ENCODE results near the gene OR12D3.
"Not testable (repeated sequence)": the region's sequence is repeated elsewhere in the genome, so short reads cannot be mapped to it uniquely, and the experiment has no call there.

The OR12D3 gene

DNA sequence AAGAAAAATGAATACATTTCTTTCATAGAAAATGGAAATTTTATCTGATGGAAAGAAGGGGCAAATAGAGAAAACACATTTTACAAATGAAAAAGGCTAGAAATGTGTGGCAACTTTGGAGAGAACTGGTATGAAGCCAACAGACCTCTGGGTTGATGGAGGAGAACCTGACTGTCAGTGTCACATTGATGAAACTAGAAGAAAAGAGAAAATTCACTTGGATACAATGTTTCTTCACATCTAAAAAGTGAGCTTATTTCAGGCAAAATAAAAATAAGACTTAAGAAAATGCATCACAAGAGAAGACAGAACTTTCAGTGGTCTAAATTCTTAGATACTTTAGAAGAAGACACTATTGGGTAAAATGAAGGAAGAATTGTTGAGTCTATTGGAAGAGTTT lies 20.2 kb upstream of the OR12D3 start, which contains the start of gene OR12D2:
Gene OR12D2, plus strand, starts transcription at position 301 of the 400 bp plus-strand sequence. CDS start 1,069 bp downstream, outside the sequence.
- no peak within 1 kb of the TSS for H3K4me3 ChIP-seq (ENCODE audit: low read length)
- TF ChIP-seq, protein P1, sequence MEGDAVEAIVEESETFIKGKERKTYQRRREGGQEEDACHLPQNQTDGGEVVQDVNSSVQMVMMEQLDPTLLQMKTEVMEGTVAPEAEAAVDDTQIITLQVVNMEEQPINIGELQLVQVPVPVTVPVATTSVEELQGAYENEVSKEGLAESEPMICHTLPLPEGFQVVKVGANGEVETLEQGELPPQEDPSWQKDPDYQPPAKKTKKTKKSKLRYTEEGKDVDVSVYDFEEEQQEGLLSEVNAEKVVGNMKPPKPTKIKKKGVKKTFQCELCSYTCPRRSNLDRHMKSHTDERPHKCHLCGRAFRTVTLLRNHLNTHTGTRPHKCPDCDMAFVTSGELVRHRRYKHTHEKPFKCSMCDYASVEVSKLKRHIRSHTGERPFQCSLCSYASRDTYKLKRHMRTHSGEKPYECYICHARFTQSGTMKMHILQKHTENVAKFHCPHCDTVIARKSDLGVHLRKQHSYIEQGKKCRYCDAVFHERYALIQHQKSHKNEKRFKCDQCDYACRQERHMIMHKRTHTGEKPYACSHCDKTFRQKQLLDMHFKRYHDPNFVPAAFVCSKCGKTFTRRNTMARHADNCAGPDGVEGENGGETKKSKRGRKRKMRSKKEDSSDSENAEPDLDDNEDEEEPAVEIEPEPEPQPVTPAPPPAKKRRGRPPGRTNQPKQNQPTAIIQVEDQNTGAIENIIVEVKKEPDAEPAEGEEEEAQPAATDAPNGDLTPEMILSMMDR (IDR thresholded peaks at IDR 0.05; ENCODE audit: insufficient read depth, low read depth, low read length, missing control alignments): no peak
- no peak for DNase-seq (ENCODE audit: low read depth)

DNA sequence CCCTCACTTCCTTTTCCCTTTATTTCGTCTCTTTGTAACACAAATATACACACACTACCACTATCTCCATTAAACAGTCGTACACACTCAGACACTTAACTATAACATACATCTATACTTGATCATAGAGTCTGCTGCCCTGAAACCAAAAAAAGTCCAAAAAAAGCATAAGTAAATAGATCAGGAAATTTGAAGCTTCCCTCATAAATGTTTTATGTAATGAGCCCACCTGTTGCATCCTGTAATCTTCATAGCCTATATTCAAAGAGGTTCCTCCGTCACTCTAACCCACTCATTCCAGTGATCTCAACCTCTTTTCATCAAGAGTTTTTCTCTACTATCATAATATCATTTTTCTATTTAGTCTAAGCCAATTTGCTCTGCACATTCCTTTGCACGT lies 13.4 kb upstream of the OR12D3 start:
- TF ChIP-seq, protein P1 (IDR thresholded peaks at IDR 0.05; ENCODE audit: insufficient read depth, low read depth, low read length, missing control alignments): no peak
- no peak overlapping the region for H3K4me3 ChIP-seq (ENCODE audit: low read length)
- DNase-seq (ENCODE audit: low read depth): no peak

DNA sequence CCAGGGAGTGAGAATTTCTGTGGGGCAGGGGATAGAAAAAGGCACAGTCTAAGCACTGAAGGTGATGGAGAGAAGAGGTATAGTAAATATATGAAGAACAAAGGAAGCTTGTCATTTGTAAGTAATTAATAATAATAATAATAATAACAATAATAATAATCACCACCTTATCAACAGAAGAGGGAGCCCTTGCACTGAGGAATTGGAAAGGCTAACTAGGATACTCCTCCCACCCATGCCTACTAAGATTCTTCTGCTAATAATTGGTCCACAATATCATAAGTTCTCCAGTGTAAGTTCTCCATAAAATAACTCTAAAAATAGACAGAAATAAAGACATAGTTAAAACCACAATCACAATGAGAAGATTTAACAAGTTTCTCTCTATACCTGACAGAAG lies 912 bp upstream of the OR12D3 start:
- no peak overlapping the region for H3K4me3 ChIP-seq (ENCODE audit: low read length)
- DNase-seq (ENCODE audit: low read depth): peak; percentile 58
- TF ChIP-seq, protein P1 (IDR thresholded peaks at IDR 0.05; ENCODE audit: insufficient read depth, low read depth, low read length, missing control alignments): peak; percentile 30

DNA sequence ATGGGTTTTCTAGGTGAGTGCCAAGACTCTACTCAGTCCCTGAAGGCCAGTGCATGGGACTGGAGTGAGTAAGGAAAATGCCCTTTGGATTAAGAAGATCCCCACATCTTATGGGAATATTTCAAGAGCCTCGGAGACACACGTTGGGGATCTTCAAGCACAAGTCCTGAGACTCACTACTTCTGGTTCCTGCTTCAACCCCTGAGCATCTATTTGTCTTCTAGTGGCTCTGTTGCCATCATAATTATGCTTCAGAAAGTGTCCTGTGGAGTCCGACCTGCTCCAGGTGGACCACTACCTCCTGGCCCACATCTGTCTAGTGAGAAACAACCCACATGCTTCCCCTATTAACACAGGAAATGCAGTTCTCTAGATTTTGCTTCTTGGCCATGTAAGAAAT lies 6.3 kb downstream of the OR12D3 start, which contains the start of gene OR5V1:
Gene OR5V1, minus strand, starts transcription at position 101 of the 400 bp plus-strand sequence. CDS start 12,670 bp downstream, outside the sequence.
- TF ChIP-seq, protein P1 (IDR thresholded peaks at IDR 0.05; ENCODE audit: insufficient read depth, low read depth, low read length, missing control alignments): no peak
- DNase-seq (ENCODE audit: low read depth): no peak

DNA sequence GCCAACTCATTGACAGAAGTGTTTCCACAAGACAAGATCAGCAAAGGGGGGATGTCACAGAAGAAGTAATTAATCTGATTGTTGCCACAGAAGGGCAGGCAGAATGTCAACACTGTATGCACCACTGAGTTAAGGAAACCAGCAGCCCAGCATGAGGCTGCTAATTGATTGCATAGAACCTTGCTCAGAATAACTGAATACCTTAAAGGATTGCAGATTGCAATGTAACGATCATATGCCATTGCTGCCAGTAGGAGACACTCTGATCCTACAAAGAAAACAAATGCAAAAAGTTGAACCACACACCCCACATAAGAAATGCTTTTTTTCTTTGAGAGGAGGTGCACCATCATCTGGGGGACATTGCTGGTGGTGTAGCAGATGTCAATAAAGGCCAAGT lies 19.5 kb downstream of the OR12D3 start:
- TF ChIP-seq, protein P1 (IDR thresholded peaks at IDR 0.05; ENCODE audit: insufficient read depth, low read depth, low read length, missing control alignments): no peak
- no peak for DNase-seq (ENCODE audit: low read depth)
- no peak overlapping the region for H3K4me3 ChIP-seq (ENCODE audit: low read length)

More for the DNA sequence above, 6.3 kb downstream of the OR12D3 start, which contains the start of gene OR5V1:
- no peak within 1 kb of the TSS for H3K4me3 ChIP-seq (ENCODE audit: low read length)

DNA sequence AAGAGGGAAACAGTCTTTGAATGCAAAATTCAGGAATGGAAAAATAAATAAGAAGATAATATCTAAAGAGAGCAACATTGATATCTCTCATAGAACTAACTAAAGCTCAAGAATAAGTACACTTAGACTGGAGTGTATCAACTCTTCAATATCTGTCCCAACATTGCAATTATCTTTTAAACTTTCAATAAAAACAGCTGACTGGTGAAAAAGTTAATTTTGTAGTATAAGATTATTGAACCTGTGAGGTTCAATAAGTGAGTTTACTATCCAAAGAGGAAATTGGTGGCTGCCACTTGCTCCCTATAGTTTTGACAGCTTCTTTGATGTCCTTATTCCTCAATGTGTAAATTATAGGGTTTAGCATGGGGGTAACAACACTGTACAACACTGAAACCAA lies 20.1 kb downstream of the OR12D3 start:
- TF ChIP-seq, protein P1 (IDR thresholded peaks at IDR 0.05; ENCODE audit: insufficient read depth, low read depth, low read length, missing control alignments): no peak
- no peak overlapping the region for H3K4me3 ChIP-seq (ENCODE audit: low read length)
- no peak for DNase-seq (ENCODE audit: low read depth)

DNA sequence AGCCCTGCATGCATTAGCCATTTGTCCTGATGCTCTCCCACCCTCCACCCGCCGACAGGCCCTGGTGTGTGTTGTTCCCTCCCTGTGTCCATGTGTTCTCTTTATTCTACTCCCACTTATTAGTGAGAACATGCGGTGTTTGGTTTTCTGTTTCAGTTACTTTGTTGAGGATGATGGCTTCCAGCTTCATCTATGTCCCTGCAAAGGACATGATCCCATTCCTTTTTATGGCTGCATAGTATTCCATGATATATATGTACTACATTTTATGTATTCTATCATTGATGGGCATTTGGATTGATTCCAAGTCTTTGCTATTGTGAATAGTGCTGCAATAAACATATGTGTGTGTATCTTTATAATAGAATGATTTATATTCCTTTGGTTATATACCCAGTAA lies 25.7 kb downstream of the OR12D3 start:
- not testable (repeated sequence) for H3K4me3 ChIP-seq (ENCODE audit: low read length); DNase-seq (ENCODE audit: low read depth)

Measured in epithelial cell of esophagus (primary cell).